Stimulated activated CD4-positive, alpha-beta T cell treated with anti-CD3 and anti-CD28 coated beads, Interleukin-12 subunit alpha, Interleukin-12 subunit beta, amount 100 ng/mL, for 48 hours (primary cell): ENCODE measurements around the gene ODAM.
"Not testable (repeated sequence)": the region's sequence is repeated elsewhere in the genome, so short reads cannot be mapped to it uniquely, and the experiment has no call there.

ENCODE experiments used
- DNase-seq, 3 donors: peaks; one replicate each; pipeline ENCODE4 v3.0.0-alpha.2; 2020; ENCODE audit warnings: low read depth in 2 of 3, low spot score in 1 of 3

The ODAM gene

GRCh38 chr4:70221389-70221788 is 25.9 kb downstream of the ODAM start:
- not testable (repeated sequence) for DNase-seq

DNA sequence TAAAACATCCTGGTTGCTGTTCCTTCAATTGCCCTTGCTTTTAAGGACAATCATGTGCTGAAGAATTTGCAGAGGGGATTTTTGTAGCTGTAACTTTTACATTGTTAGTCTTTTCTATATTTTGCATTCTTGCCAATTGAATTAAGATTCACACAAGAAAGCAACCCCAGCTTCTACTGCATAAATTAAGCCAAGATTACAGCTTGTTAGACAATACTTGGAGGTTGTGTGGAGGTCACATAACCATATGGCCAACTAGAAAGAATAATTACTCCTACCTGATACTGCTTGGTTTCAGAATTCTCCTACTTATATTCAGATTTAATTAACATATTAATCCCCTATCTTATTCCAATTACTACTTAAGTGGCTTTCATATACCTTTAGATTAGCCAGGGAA is 26.3 kb downstream of the ODAM start:
- not testable (repeated sequence) for DNase-seq

DNA sequence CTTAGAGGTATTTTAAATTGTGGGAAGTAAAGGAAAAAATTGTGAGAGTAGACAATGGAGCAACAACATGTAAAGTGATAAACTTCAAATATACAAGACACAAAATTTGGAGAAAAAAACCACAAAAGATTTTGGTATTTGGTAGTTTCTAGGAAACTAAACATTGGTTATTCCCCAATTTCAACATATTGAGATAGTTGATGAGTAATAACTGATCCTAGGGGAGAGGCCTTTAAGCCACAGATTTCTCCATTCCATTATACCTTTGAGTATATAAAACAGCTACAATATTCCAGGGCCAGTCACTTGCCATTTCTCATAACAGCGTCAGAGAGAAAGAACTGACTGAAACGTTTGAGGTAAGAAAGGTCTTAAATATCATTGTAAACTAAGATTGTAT is 30.3 kb downstream of the ODAM start, which contains the start of gene FDCSP:
TSS of gene FDCSP (plus strand) at position 301 of the 400 bp plus-strand sequence. CDS start 5,071 bp downstream, outside the sequence.
- no peak for DNase-seq

DNA sequence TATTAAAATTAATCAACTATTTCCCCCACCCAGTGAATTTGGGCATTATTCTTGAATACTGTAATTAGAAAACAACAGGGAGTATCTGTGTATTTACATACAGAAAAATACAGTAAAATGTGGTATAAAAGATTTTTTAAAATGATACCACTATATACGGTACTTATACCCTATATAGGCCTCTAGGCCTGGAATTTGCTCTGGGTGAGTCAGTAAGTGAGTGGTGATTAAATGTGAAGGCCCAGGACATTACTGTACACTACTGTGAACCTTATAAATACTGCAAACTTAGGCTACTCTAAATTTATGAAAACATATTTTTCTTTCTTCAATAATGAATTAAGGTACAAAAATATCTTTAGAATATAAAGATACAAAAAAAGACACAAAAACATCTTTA is 40.6 kb downstream of the ODAM start:
- DNase-seq = no peak

- DNase-seq = no peak
Measured at GRCh38 chr4:70239131-70239883, 43.8 kb downstream of the ODAM start.

DNA sequence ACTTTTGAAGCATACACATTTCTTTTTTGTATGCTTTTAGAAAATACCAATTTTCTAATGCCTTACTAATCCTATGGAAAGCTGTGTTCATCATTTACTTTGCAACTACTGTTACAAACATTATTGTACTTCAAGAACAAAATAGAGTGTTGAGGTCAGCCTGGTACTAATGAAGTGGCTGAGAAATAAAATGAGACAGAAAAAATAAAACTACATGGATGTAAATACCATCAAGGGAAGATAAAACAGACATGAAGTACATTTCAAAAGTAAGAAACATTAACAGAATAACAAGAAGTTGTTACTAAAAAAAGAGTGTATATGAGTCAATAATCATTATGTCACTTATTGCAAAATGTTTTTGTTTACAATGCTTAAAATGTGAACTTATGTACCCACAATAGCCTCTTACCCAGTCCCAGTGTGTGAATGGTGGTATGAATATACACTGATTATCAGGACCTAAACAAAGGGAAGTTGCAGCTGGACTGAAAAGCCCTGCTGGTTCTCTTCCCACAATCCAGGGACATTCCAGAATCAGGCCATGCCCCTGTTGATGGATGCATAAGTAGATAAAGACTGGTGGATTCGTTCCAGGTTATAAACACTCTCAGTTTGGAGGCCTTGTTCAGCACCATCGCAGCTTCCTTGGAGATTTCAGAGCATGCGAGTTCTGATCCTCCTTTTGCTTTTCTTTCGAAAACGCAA is 44.5 kb downstream of the ODAM start:
- DNase-seq = no peak

DNA sequence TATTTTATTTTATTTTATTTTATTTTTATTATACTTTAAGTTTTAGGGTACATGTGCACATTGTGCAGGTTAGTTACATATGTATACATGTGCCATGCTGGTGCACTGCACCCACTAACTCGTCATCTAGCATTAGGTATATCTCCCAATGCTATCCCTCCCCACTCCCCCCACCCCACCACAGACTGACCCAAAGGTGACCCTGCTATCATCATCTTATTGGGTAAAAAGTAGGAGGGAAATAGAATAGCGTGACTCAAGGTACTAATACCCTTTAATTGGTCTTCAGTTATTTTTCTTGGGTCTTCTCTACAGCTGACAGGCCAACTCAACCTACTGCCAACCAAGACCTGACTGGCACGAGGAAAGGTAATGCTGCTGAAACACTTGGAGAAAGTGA is 46.8 kb downstream of the ODAM start, which contains the start of gene CSN3:
TSS of gene CSN3 (plus strand) at position 301 of the 400 bp plus-strand sequence. CDS start 2,223 bp downstream, outside the sequence.
- DNase-seq = not testable (repeated sequence)

- no peak for DNase-seq
Measured at GRCh38 chr4:70243091-70243490, 47.6 kb downstream of the ODAM start.

DNA sequence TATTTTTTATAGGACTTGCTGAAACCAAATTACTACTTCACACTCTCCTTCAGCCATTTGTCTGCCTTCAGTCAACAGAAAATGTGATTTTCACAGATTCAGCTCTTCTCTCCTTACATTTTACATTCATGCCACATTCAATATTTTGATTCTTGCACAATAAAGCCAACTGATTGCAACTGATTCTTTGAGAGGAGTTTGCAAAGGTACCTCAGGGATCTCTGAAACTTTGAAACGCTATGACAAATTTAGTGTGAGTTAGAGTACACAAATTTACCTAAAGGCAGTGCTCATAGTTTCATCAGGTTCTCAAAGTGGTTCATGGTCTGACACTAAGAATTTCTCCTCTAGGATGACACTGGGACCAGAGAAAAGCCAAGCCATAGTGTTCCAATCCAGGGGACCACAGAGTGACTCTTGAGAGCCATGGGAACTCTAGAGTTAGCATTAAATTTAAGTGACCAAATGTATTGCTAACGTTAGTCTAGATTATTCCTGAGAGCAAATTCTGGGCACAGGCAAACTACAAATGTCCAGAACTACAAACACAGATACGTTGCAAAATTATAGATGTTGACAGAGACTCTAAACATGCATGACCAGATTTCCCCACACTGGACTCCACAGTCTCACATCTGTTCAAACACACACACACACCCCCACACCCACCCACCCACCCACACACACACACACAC is 55.9 kb downstream of the ODAM start:
- DNase-seq = no peak

GRCh38 chr4:70251945-70252277 is 56.4 kb downstream of the ODAM start:
- DNase-seq = no peak
